ENCODE measurements around the gene TNFAIP3. TPM values are rescaled to one million over a fixed set of nuclear protein-coding genes. Genes with fewer than 3 reads are reported as not detected.

The TNFAIP3 gene
- total RNA-seq: 4.6 and 29.6 TPM in 2 replicates

DNA sequence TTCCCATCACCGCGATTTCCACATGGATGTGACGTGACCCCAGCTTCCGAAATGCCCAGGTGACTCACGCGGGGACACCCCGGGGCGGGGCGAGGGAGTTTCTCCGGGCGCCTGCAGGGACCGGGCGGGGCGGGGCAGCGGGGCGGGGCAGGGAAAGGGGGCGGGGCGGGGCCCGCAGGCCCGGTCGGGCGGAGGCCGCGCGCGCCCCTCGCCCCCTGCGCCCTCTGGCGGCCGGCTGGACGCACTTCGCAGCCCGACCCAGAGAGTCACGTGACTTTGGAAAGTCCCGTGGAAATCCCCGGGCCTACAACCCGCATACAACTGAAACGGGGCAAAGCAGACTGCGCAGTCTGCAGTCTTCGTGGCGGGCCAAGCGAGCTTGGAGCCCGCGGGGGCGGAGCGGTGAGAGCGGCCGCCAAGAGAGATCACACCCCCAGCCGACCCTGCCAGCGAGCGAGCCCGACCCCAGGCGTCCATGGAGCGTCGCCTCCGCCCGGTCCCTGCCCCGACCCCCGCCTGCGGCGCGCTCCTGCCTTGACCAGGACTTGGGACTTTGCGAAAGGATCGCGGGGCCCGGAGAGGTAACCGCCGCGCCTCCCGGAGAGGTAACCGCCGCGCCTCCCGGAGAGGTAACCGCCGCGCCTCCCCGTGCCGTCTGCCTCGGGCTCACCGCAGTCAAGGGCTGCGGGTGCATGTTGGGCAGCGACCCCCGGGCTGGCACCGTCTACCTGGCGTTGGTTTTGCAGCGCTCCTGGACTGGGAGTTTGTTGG lies at the start of gene TNFAIP3:
TSS of gene TNFAIP3 (plus strand) at position 346 of the 771 bp plus-strand sequence. CDS start 3,969 bp downstream, outside the sequence.

Other genes with a start within 250 kb of the TNFAIP3 start
- gene PERP, start 240.2 kb downstream of the TNFAIP3 start, total RNA-seq: 27.6 and 45.8 TPM in 2 replicates